ENCODE results near the gene CD8A.
"Not testable (repeated sequence)": the region's sequence is repeated elsewhere in the genome, so short reads cannot be mapped to it uniquely, and the experiment has no call there.

CD8A gene

DNA sequence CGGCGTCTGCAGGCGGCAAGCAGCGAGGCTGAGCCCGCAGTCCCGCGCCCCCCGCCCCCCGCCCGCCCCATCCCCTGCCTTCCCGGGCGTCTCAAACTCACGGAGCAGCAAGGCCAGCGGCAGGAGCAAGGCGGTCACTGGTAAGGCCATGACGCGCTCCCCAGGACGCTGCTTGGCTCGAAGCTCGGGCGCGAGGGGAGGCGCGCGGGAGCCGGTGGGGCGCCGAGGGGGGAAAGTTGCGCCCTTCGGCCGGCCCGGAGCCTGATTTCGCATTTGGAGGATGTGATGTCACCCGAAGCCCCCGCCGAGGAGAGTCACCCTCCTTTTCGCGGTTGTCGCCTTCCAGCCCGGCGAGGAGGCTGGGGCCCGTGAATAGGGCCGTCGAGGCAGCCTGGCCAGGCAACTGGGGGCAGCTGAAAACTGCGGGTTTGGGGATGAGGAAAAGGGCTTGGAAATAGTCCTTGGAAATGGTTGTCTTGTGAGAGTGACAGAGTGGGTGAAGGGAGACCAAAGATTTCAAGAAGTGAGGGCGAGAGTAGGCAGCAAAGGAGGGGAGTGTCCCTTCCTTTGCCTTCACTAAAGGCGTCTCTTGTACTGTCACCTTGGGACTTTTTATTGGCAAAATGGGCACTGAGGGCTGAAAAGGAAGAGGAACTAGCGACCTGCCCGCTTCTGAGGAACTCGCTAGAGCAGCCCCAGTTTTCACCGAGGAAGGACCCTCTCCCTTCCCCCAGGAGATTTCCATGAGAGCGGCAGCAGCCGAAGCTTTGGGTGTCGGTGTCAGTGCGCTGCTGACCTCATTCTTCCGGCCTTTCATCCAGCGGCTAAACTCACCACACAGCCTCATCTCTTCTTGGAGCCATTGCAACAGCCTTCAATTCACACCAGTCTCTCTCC, at the start of gene CD8A:
TSS of gene CD8A (minus strand) at position 238 of the 897 bp plus-strand sequence. CDS start at position 150, 88 bp downstream.
- no peak for DNase-seq

GRCh38 chr2:86839871-86840548, 49.3 kb upstream of the CD8A start:
- not testable (repeated sequence) for DNase-seq

DNA sequence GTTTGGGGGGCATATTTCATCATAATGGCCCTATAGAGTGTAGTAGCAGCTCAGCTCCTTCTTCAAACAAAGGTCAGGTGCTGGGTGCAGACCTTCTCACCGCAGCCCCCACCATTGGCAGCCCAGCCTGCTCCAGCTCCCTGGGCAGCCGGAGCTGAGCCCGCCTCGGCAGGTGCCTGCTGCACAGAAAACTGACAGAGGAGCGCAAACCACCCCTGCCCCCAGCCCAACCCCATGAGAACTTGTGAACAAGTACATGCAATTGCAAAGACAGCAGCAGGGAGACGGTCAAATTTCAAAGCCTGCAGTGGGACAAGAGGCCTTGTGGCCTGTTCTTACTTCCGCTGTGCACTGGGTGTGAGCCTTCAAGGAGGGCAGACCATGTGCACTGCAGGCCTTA, 48.7 kb upstream of the CD8A start:
- not testable (repeated sequence) for DNase-seq

DNA sequence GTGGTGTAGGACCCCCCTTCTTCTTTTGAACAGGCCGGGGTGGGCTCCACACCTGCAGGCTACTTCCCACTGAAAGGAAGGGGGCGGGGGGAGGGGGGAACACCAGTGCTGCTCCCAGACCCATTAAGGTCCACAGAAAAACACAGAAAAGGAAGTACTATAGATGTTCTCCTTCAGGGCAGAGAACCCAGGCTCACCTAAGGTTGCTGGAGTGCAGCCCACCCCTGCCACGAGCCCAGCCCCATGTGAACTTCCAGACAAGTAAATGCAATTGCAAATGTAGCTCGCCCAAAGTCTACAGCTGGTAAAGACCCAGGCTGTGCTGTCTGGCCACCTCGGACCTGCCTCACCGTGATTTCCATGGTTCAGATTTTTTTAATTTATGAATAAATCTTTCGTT, 47.0 kb upstream of the CD8A start:
- not testable (repeated sequence) for DNase-seq

DNA sequence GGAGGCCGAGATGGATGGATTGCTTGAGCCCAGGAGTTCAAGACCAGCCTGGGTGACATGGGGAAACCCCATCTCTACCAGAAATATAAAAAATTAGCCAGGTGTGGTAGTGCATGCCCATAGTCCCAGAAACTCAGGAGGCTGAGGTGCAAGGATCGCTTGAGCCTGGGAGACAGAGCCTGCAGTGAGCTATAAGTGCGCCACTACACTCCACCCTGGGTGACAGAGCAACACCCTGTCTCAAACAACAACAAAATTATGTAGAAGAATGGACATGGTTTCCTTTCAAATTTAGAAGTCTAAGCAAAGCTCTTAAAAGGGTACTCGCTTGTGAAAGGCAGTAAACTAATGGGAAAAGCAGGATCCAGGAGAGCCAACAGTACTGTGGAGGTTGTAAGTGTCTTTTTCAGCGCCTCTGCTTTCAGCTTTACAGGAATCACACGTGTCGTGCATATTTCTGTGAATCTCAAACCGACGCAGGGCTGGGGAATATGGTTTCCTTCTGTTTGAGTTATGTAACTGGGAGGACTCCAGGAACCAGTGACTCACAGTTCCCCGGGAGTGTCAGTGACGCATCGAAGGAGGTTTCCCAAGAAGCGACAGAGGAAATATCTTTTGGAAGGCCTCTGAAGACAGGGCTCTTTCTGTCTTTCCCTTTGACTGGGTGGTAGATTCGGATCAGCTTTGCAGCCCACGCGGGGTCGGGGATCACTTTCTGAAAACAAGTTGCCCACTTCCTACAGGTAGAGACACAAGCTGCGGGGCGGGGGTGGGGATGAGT, 46.4 kb upstream of the CD8A start:
- DNase-seq = peak; percentile 61

GRCh38 chr2:86835548-86835889, 44.8 kb upstream of the CD8A start:
- not testable (repeated sequence) for DNase-seq

- DNase-seq = no peak
Measured at GRCh38 chr2:86833315-86833714, 42.6 kb upstream of the CD8A start.

- no peak for DNase-seq
Measured at GRCh38 chr2:86832334-86833096, 41.8 kb upstream of the CD8A start.

DNA sequence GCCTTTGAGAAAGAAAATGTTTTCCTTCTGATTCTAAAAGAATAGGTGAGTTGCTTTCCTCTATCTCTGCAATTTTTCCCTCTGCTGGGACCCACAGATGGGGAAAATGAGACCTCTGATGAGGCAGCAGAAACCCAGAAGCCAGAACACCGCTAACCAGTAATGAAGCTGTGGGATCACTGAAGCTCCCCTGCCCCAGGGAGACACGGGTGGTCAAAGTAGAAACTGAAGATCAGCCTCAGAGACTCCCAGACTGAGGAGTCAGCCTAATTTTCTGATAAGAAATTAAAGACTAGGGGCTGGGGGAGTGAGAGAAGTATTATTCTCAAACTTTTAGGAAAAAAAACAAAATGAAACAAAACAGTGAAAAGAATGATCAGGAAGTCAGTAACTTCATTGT, 40.8 kb upstream of the CD8A start:
- DNase-seq = no peak

DNA sequence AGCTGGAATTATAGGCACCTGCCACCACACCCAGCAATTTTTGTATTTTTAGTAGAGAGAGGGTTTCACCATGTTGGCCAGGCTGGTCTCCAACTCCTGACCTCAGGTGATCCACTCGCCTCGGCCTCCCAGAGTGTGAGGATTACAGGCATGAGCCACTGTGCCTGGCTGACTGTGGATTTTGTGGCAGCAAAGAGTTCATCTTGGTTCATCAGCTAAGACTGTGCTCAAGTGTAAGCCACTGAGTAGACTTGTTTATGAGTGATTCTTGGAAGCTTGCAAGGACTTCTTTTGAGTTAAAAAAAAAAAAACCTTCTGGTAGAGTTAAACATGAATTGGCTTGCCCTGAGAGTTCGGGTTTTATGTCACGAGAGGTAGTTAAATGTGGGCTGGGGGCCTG, 36.2 kb upstream of the CD8A start:
- DNase-seq = no peak

DNA sequence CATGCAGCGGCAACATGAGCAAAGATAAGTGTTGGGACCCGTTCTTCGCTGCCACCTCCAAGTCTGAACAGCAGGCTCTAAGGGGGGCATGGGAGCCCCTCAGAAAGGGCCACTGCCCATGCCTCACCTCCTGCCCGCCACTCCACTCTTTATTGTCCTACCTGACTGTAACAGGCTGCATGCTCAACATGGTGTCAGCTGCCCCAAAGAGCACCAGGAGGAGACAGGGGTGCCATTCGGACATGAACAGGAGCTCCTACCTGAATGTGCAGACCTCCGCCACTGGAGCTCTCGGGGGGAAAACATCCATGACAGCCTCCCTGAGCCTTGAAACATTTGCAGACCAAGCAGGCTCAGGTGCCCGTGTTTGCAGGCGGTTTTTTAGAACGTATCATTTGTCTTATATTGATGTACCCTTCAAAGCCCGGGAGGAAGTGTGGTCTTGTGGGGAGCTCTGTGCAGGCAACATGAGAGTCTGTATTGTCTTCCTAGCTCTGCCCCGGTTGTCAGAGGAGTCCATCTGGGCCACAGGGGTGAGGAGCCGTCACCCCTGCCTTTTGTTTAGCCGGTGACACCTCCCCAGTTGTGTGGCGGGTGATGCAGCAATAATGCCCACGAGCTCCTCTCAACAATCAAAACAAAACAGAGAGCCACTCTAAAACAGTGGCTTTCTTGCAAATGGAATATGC, 35.1 kb upstream of the CD8A start:
- DNase-seq = peak; percentile 63

DNA sequence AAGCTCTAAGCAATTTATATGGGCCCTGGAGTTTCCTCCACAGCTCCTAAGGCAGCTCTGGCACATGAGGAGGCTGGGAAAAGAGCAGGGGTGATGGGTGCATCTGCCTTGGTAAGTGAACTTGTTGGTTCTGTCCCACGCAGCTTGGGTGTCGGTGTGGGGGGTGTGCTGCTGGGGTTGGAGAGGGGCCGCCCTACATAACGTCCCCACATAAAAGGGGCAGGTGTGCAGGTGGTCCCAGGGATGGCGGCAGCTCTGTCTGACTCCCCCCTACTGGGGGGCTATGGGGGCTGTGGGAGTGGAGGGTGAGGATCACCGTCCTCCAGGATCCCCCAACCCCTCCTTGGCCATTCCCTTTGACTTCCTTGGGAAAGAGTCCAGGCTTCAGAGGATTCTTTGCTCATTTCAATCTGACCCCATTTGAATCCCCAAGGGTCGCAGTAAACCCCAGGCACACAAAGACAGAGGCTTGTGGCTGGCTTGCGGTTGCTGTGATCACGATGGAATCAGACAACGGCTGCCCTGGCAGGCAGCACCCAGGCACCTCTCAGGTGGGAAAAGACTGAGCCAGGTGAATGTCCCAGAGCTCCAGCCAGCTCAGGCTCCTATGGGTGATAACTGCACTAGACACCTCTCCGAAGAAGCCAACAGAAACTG, 34.5 kb upstream of the CD8A start:
- DNase-seq = no peak

- DNase-seq = no peak
Measured at GRCh38 chr2:86822668-86823345, 32.1 kb upstream of the CD8A start.

DNA sequence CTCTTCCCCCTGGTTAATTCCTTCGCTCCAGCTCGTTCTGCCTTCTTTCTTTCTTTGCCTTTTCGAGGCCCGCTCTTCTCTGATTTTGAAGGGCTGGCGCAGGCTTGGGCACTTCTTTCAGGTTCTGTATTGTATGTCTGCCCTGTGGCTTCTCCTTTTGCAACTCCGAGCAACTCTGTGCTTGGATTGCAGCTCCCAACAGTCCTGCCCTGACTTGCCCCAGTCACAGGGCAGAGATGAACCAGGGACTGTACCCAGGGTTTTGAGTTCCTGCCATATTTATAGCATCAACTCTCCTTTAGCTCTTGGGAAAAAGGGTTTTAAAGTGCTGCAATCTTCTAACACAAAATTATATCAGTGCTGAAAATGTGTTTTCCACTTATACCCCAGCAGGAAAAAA, 31.1 kb upstream of the CD8A start:
- no peak for DNase-seq

DNA sequence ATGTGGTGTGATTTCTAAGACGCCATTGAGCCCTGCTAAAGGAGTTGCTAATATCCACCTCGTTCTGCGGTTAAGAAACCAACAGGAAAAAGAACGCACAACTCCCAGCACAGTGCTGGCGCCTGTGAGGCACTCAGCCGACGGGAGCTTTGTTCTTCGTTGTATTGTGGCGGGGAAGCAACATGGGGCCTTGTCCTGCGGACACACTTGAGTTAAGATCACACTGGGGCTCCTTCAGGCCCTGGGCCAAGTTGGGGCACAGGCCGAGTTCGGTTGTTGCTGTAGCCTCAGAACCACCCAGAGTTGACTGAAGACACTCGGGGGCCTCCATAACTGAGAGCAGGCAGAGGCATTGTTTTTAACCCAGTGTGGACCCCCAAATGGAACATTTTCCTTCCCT, 30.6 kb upstream of the CD8A start:
- DNase-seq = no peak

DNA sequence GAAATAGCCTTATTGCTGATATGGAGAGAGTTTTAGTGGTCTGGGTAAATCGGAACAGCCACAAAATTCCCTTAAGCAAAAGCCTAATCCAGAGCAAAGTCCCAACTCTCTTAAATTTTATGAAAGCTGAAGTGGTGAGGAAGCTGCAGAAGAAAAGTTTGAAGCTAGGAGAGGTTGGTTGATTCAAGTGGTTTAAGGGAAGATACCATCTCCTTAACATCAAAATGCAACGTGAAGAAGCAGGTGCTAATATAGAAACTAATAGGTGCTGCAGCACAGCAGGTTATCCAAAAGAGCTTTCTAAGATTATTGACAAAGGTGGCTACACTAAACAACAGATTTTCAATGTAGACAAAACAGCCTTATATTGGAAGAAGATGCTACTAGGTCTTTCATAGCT, 28.2 kb upstream of the CD8A start:
- DNase-seq = no peak

GRCh38 chr2:86818114-86818801, 27.5 kb upstream of the CD8A start:
- DNase-seq = no peak

DNA sequence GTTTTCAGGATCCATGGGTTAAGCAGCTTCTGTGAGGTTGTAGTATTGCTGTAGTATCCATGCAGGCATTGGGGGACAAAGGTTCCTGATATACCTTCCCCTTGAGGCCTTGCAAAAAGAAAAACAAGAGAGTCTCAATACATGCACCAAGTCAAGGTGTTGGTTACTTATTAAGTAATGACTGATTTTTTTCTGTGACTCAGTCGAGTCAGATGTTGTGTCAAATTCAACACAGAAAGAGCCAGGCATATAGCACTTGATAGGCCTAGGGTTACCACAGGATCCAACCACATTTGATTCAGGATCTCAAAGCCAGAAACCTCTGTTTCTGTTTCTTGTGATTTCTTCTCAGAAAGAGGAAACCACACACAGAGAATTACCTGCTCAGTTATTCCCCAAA, 24.9 kb upstream of the CD8A start:
- DNase-seq = no peak

DNA sequence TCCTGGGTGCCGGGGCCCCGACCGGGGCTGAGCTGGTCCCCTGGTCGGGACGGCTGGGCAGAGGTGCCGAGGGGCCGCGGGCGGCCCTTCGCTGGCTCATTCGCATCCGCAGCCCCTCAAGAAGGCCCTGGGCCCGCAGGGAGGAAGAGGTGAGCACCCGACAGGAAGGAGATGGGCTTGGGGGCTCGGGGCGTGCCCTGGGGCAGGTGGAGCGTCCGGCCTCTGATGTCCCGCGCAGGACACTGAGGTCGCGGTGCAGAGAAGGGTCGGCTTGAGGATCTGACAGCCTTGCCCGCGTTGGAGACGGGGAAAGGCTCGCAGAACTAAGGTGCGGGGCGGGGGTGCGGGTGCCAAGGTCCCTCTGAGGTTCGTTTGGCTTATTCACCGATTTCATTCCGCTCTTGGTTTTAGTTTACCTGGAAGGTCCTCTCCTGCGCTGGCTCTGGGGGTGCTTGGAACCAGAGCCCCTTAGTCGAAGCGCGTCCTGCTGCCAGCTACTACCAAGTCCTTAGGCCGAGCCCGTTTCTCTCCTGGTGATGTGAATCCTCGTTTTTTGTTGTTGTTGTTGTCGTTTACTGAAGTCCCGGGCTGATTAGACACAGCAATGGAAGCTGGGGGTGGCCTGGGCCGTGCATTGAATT, 18.9 kb upstream of the CD8A start:
- no peak for DNase-seq

Measured in stimulated activated CD4-positive, alpha-beta T cell treated with anti-CD3 and anti-CD28 coated beads, Interleukin-1b, Interleukin-23, amount 100 ng/mL, for 48 hours (primary cell).